ENCODE results near the gene MAP4K5.
A peak's percentile ranks its signal among the peaks of the same experiment; 100 is the strongest.
"Not testable (repeated sequence)": the region's sequence is repeated elsewhere in the genome, so short reads cannot be mapped to it uniquely, and the experiment has no call there.

Gene MAP4K5

DNA sequence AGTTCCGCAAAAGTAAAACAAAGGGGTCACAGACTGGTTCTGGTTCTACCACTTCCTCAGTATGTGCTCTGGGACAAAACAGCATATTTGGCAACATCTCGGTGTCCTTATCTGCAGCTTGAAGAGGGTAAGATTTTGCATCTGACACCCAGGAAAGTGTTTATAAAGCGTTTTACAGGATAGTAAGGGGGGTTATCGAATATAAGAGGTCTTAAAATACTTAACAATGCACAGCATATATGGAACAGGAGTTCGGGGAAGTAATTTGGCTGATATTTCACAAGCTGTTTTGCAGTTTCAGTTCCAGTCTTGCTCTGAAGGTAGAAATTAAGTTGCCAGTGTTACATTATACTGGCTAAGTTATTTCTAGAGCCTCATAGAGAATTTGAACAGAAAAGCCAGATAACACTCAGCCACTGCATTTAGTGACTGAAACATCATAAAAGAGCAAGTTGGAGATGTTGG lies 904 bp upstream of the MAP4K5 start:
- DNase-seq: peak in 2 of 56 donors; percentile 61 to 66

DNA sequence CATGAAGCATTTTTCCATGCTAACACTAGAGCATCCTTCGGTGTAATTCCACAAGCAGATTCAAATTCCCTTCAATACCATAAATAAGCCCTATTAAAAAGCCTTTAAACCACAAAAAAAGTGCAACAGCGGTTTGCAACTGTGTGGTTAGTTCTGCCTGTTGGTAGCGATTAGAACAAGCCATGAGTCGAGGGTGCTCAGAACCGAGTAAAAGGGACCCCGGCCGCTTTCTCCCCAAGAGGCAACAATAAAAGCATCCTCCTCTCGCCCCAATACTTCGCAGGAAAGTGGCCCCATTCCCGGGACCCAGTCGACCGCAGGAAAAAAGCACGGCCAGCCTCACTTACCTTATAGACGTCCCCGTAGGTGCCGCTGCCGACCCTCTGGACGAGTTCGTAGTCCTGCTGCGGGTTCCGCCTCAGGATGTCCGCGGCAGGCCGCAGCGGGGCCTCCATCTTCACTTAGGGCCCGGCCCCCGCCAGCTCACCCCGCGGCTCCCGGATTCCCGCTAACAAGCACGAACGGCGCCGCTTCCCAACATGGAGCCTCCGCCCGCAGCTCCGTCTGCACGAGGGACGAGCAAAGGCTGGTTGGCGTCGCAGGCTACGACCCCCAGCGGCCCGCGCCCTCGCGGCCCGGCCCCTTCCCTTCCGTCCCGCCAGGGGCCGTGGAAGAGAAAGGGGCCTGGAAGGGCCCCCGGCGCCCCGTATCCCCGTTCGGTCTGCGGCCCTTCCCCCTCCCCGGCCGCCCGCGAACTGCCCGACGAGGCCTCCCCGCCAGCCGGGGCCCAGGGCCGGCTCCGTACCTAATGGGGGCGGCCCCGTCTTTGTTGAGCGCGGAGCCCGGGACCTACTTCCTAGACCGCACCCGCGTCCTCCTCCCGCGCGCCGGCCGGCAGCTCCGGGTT lies 521 bp downstream of the MAP4K5 start:
- peak in 47 of 56 donors; percentile 6 to 78 (median 55) for DNase-seq

DNA sequence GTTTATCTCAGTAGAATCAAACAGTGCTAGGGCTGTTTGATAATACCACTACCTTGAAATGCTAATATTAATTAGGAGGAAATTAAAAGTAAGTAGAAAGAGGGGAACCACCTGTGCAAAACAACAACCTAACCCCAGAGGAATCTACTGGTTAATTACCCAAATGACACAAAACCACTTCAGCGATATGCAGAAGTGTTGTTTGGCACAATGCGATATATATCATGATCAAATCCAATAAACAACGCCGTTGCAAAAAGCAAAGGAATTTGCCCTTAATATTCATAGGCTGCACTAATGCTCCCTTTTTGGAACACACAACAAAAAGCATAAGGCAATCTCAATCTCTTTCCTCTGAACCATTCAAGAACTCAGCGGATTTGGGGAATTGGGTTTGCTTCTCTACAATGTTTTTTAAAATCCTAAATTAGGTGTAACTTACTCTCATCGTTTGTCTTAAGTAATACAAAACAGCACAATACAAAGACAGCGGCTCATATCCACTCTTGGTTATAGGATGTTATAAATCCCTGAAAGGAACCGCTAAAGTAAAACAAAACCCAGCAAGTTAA lies 1.5 kb downstream of the MAP4K5 start:
- no peak for DNase-seq

DNA sequence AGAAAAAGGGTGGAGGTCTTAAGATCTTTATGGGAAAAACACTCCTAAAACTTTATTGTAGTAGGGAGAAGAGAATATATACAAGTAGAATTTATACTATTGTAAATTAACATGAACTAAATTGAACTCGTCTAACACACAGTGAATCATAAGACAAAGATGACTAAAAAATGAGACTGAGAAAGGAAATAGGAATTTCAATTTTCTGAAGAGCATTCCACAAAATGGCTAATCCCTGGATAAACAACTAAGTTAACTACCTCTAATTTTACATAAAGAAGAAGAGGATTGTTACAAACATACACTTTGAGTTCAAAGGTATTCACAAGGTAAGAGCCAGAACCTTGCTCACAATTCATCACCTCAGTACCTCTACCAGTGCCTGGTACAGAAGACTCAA lies 2.0 kb downstream of the MAP4K5 start:
- DNase-seq: no peak

DNA sequence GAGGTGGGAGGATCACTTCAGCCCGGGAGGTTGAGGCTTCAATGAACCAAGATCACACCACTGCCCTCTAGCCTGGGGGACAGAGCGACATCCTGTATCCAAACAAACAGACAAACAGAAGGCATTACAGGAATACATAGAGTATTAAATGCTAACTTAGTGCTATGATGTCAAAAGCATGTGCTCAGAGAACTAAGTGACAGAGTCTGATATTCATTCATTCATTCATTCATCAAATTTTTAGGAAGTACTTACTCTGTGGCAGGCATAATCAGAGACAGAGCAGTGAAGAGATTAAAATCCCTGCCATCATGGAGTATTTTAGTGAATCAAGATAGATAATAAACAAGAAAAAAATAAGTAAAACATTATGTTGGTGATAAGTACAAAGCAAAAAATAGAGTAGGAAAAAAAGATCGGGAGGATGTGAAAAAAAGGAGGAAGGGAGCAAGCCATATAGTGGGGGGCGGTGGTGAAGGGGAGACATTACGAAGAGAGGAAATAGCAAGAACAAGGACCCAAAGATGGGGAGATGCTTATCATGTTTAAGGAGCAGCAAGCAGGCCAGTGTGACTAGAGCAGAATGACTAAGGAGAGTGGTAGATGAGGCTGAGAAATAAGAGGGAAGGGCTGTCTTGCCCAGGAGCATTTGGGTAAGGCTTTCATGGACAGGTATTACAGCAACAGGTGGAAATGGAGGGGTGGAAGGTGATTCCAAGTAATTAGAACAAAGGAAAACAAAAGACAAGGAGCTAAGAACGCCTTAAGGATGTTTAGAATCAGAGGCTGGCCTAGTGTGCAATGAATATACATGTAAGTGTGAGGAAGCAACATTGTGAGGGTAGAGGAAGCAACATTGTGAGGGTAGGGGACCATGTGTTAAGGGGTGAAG lies 2.8 kb downstream of the MAP4K5 start:
- no peak for DNase-seq

DNA sequence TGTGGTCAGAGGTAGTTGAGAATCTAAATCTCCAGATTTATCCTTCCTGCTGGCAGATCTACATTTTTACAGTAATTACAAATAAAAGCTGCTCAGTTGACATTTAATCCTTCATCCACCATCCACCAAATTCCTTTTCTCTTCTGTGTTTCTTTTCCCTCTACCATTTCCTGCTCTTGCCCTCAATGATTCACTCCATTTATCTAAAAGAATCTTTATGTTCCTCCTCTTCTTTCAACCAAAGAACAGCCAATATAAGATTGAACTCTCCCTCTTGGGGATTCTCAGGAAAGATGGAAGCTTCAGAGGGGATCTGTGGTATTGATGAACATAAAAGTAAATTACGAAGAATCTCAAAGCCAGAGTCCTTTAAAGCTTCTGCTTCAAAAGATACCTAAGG lies 4.4 kb downstream of the MAP4K5 start:
- no peak for DNase-seq

DNA sequence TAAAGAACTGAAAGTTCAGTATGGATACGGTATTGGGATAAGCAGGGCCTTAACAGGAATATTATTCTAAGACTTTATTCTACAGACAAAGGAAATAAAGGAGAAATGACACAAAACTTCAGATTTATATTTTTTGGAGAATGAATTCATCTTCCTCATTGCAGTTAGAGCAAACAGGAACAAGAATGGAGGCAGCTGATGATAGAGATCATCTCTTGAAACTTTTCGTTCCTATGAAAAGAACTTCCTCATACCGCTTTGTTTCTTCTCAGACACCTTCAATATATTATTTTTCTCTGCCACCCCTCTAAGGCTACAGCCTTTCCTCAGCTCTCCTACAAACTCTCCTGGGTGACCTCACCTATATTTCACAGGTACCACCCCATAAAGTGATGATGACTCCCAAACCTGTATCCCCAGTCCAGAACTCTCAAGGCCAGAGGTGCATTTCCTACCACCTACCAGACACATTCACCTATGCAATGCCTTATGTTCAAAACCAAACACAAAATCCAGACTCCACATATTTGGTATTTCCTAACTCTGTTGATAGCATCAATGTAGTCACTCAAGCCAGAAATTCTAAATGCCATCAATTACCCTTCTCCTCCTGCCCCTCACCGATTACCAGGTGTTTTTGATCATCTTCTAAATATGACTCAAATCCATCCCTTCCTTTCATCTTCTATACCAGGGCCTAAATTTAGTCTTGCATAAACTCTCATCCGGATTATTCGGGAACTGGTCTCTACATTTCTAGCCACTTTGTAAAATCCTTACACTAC lies 7.4 kb downstream of the MAP4K5 start:
- no peak for DNase-seq

DNA sequence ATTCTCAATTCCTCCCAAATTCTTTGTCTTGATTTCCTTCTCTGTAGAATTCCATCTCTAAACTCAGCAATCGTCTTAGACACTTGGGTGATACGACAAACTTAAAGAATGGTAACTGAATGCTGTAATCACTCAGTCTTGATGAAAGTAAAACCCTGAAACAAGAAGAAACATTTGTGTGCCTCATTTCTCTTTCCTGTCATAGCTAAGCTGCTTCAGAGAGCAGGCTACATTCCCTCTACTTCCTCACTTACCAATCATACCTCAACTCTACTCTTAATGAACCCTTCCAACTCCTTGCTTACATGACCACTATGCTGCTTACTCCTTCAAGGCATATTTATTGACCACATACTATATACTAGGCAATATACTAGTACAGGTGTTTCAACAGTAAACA lies 8.3 kb downstream of the MAP4K5 start:
- no peak for DNase-seq

DNA sequence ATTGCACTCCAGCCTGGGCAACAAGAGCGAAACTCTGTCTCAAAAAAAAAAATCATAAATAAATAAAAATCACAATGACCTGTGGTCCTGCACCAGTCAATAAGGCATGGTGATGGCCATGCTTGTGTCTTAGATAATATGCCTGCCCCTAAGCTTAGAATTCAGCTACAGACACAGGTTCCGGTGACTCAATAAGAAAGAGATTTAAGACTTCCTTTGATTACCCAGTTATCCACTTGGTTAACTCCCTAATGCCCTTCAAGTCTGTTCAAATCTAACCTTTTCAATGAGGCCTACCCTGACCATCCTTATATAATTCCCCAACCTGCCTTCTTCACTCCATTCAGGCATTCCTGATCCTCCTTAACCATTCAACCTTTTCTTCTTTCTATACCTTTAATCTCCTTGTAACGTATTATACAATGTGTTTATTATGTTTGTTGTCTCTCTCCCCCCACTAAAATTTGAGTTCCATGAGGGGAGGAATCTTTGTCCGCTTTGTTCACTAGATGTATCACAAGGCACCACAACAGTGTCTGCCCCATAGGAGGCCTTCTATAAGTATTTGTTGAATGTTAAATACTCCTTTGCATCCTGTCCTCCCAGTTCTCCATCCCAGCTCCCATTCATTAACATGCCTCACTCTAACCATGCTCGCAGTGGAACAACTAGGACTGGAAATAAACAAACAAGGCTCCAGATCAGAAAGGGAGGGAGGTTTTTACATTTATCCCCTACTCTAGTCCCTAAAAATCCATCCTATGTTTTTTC lies 8.9 kb downstream of the MAP4K5 start:
- no peak for DNase-seq

DNA sequence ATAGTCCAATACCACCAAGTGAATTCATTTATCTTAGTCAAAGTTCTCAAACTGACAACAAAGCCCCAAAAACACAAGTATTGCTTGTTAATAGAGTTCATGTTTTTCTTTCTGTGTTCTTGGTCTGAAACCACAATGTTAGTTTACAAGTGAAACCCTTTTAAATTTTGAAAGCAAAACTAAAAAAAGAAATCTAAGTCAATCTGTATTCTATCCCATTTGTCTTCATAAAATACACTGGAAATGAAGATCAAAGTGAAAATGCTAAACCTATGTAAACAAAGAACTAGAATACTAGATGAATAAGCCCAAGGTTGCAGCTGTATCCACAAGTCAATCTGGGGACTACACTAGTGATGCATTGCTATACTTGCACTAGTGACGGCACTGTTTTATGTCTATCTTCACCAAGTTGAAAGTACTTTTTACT lies 10.4 kb downstream of the MAP4K5 start:
- no peak for DNase-seq

DNA sequence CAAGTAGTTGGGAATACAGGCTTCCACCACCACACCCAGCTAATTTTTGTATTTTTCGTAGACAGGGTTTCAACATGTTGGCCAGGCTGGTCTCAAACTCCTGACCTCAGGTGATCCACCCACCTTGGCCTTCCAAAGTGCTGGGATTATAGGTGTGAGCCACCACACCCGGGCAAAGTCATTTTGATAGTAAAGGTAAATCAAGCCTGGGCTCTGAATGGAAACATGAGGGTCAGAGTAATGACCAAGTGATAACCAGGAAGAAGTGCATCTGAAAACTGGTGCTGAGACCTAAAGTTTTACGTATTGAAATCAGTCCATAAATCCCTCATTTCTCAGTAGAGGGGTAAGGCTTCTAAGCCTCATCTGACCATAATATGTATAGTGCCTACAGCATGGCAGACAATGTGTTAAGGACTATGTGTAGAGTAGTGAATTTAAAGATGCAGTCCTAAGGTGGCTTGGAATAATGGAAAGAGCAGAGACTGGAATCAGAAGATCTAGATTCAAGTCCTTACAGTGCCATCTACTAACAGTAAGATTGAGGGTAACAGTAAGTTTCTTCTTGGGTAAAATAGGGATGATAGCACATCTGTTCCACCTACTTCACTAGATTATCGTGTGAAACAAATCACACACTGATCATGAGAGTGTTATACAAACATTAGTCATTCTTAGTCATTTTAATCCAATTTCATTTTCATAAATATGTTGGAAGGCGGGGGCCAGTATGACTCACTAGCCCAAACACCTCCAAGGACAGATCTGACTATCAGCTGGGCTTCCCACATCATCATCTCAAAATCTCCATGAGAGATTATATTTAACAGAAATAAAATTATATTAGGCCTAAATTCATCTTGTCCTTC lies 11.2 kb downstream of the MAP4K5 start:
- DNase-seq: peak in 3 of 56 donors; percentile 11 to 17 (median 17)

DNA sequence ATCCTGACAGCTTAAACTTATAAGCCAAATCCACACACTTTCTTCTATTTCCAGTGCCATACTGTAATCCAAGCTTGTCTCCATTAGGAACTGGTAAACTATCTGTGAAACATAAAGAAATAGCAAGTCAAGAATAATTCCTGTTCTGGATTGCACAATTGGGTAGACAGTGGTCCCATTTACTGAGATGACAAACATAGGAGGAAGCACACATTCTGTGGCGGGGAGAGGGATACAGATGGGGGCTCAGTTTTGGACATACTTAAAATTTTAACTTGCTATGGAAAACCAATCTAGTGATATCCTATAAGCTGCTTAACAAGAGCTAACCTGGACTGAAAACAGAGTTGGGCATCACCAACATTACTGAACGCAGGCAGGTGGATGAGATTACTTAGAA lies 16.3 kb downstream of the MAP4K5 start:
- DNase-seq: no peak

DNA sequence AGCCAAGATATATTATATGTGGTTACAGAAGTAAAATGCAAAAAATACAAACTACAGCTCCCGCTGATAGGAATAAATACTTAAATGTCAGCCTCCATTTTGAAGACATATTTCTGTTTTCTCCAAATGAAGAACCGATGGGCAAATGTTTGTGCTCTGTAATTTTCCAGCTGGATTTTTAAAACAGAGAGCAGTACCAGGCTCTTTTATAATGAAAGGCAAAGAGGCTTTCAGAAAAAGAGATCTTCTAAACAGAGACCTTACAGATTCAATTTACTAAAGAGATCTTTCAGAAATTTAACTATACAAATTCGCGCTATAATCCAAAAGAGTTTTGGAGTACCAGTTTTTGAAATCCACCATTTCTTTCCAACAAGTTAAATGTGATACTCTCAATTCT lies 19.9 kb downstream of the MAP4K5 start:
- no peak for DNase-seq

DNA sequence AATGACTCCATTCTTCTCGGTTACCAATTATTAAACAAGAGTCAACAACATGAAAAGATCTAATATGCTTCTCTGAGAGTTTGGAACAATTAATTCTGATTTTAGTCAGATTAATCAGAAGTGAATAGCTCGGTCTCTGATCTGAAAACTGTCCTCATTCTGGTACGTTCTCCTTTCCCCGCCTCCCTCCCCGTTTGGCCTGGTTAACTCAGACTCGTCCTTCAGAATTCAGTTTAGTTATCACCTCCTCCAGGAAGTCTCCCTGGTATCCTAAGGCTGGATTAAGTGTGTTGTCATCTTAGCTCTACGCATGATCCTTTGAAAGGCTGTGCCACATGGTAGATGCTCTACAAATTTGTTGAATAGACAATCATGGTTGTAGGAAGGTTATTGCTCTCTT lies 22.2 kb downstream of the MAP4K5 start:
- peak in 2 of 56 donors; percentile 5 to 9 for DNase-seq

DNA sequence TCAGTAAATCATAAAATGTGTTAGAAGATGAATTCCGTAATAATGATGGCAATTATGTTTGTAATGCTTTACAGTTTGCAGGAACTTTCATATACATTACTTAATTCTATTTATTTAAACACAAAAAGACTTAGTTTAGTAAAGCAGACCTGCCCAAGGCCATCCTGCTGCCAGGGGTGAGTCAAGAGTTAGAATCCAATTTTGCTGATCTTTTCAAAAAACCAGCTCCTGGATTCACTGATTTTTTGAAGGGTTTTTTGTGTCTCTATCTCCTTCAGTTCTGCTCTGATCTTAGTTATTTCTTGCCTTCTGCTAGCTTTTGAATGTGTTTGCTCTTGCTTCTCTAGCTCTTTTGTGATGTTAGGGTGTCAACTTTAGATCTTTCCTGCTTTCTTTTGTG lies 25.3 kb downstream of the MAP4K5 start:
- not testable (repeated sequence) for DNase-seq

DNA sequence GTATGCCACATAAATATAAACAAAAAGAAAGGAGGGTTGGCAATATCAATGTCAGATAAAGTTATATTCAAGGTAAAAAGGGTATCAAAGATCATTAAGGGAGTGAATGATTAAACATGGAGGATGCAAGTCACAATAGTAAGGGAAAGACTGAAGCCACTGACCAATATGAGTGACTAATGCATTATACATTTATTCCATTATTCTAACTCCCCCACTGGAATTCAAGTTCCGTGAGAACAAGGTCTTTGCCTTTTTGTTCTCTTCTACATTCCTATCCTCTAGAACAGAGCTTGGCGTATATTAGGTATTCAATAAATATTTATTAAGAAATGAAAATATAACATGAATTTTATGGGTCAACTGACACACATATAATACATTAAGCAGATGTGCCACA lies 30.7 kb downstream of the MAP4K5 start:
- no peak for DNase-seq

DNA sequence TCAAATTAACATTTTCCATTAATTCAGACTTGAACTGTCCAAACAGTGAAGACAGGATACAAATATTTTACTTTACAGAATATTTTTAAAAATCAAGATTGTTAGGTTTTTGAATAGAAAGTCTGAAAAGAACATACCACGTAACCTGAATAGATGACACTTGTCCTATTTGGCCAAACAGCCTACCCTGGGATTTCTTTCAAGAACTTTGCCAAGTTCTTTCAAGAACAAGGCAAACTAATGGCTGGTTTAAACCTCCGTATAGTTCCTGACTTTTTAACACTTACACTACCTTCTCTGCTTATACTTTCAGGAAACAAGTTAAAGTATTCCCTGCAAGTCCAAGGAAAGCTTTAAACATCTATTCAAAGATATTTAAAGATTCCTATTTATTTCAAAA lies 35.0 kb downstream of the MAP4K5 start:
- DNase-seq: peak in 1 of 56 donors; percentile 9

DNA sequence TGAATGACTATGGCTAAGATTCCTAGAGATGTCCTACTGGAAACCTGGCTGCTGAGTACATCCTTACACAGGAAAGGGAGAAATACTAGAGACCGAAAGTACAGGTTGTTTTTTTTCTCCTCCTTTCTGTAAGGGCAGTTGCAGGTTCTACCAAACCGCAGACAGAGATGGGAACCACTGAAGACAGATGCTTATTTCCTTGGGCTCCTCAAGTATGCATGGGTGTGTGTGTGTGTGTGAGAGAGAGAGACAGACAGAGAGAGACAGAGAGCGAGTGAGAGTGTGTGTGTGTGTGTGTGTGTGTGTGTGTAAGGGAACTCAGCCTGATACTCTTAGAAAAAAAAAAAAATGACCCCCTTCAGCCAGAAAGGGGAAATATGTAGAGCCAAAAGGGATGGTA lies 42.5 kb downstream of the MAP4K5 start:
- no peak for DNase-seq

DNA sequence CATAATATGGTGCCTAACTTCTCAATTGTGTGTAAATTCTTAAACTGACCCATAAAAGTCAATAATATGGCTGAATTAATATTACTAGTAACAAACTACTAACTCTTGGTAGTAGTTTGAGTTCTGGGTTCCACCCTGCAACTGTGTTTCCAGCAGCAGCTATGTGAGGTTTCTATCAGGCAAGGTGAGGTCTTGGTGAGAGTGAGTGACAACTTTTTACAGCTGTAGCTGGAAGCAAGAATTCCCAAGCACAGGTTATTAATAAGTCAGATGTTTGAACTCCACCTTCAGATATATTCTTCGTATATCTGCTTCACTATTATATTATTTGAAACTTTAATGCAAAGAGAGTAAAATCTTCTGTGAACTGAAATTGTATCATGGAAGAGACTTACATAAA lies 43.8 kb downstream of the MAP4K5 start:
- no peak for DNase-seq

Measured in nucleus accumbens (tissue), 56 donors.